ENCODE results near the gene UPF1.

UPF1 gene

GRCh38 chr19:18853755-18854427 is 22.1 kb downstream of the UPF1 start:
- H3K4me2 ChIP-seq (ENCODE audit: low read length): no peak overlapping the region
- H3K9ac ChIP-seq (ENCODE audit: low read depth, low read length): no peak overlapping the region
- no peaks in the 10 kb centered on the region for H3K9me3 ChIP-seq (replicated peaks; ENCODE audit: low read length)
- H3K36me3 ChIP-seq (ENCODE audit: insufficient read depth, low read length): peaks cover 88% of the 10 kb centered on the region
- H3K27me3 ChIP-seq (ENCODE audit: control insufficient read depth, insufficient read depth, low read length): no peaks in the 10 kb centered on the region
- H3K4me1 ChIP-seq (ENCODE audit: control insufficient read depth, insufficient read depth, low read length): peaks cover 12% of the 10 kb centered on the region
- H3K4me3 ChIP-seq (ENCODE audit: low read length): no peak overlapping the region

- Histone ChIP-seq H3K9me3 (replicated peaks; ENCODE audit: low read length) (no peaks in the 10 kb centered on the region), H3K9ac (ENCODE audit: low read depth, low read length) (no peak overlapping the region), H3K4me2 (ENCODE audit: low read length) (no peak overlapping the region), H3K4me3 (ENCODE audit: low read length) (no peak overlapping the region), H3K36me3 (ENCODE audit: insufficient read depth, low read length) (peaks cover 97% of the 10 kb centered on the region), H3K27me3 (ENCODE audit: control insufficient read depth, insufficient read depth, low read length) (no peaks in the 10 kb centered on the region), H3K4me1 (ENCODE audit: control insufficient read depth, insufficient read depth, low read length) (peaks cover 1% of the 10 kb centered on the region)
Measured at GRCh38 chr19:18854982-18855381, 23.2 kb downstream of the UPF1 start.

GRCh38 chr19:18855647-18856384 is 24.1 kb downstream of the UPF1 start:
- H3K4me2 ChIP-seq (ENCODE audit: low read length): no peak overlapping the region
- H3K36me3 ChIP-seq (ENCODE audit: insufficient read depth, low read length): peaks cover 97% of the 10 kb centered on the region
- H3K9me3 ChIP-seq (replicated peaks; ENCODE audit: low read length): no peaks in the 10 kb centered on the region
- H3K4me1 ChIP-seq (ENCODE audit: control insufficient read depth, insufficient read depth, low read length): no peaks in the 10 kb centered on the region
- H3K4me3 ChIP-seq (ENCODE audit: low read length): no peak overlapping the region
- no peaks in the 10 kb centered on the region for H3K27me3 ChIP-seq (ENCODE audit: control insufficient read depth, insufficient read depth, low read length)
- no peak overlapping the region for H3K9ac ChIP-seq (ENCODE audit: low read depth, low read length)

DNA sequence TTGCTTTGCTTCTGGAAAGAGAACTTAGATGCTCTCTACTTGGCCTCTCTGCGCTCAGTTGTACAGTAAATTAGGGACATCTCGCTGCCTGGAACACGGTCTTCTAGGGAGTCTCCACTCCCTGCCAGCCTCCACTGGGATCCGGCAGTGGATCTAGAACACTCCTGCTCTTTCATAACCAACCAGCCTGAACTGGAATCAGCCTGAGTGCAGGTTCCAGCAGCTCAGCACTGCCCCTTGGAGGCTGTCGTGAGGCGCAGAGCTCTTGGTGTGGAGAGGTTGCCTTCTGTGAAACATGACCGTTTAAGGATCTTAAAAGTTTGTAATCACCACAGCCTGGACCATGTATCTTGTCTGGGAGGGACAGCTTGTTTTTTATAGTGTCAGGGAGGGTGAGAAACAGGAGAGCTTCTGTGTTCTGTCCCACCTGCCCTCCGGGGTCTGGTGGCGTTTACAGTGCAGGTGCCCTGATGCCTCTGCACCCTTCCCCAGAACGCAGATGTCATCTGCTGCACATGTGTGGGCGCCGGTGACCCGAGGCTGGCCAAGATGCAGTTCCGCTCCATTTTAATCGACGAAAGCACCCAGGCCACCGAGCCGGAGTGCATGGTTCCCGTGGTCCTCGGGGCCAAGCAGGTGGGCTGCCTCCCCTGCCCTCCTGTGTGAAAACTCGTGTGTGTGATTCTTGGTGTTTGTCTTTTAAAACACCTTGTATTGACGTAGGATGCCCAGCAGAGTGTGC is 24.8 kb downstream of the UPF1 start:
- H3K4me3 ChIP-seq (ENCODE audit: low read length): no peak overlapping the region
- no peak overlapping the region for H3K4me2 ChIP-seq (ENCODE audit: low read length)
- no peak overlapping the region for H3K9ac ChIP-seq (ENCODE audit: low read depth, low read length)
- H3K36me3 ChIP-seq (ENCODE audit: insufficient read depth, low read length): peaks cover 97% of the 10 kb centered on the region
- H3K4me1 ChIP-seq (ENCODE audit: control insufficient read depth, insufficient read depth, low read length): no peaks in the 10 kb centered on the region
- H3K9me3 ChIP-seq (replicated peaks; ENCODE audit: low read length): no peaks in the 10 kb centered on the region
- no peaks in the 10 kb centered on the region for H3K27me3 ChIP-seq (ENCODE audit: control insufficient read depth, insufficient read depth, low read length)

- peaks cover 97% of the 10 kb centered on the region for H3K36me3 ChIP-seq (ENCODE audit: insufficient read depth, low read length)
- no peaks in the 10 kb centered on the region for H3K9me3 ChIP-seq (replicated peaks; ENCODE audit: low read length)
- H3K4me3 ChIP-seq (ENCODE audit: low read length): no peak overlapping the region
Measured at GRCh38 chr19:18857223-18857622, 25.5 kb downstream of the UPF1 start.

DNA sequence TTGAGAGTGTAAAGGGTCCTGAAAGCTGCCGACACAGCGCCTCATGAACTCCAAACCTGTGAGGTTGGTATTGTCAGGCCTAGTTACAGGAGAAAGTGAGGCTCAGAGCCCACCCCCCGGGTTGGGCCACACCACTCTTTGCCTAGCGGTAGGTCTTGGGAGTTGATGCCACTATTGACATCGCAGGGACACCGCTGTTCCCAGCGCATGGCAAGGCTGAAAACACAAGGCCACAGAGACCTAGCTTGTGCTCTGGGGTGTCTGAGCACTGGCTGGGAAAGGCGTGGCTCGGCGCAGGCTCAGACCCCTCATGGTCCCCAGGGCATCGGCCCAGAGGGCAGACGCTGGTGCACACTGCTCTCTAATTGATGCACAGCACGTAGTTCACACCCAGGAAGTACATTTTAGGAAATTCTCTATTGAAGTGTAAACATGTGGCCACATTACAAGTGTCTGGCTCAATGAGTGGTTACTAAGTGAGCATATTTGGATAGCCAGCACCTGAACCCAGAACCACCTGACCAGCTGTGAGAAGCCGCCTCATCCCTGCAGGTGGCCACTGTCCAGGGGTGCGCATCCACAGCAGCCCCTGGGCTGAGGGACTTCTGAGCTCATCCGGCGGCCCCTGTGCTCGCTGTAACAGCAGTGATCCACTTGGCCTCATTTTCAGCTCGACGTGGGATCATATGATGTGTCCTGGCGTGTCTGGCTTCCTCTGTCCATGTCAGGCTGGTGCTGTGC is 27.3 kb downstream of the UPF1 start:
- H3K4me2 ChIP-seq (ENCODE audit: low read length): no peak overlapping the region
- no peaks in the 10 kb centered on the region for H3K9me3 ChIP-seq (replicated peaks; ENCODE audit: low read length)
- no peak overlapping the region for H3K4me3 ChIP-seq (ENCODE audit: low read length)
- peaks cover 97% of the 10 kb centered on the region for H3K36me3 ChIP-seq (ENCODE audit: insufficient read depth, low read length)
- H3K4me1 ChIP-seq (ENCODE audit: control insufficient read depth, insufficient read depth, low read length): no peaks in the 10 kb centered on the region
- H3K9ac ChIP-seq (ENCODE audit: low read depth, low read length): no peak overlapping the region
- no peaks in the 10 kb centered on the region for H3K27me3 ChIP-seq (ENCODE audit: control insufficient read depth, insufficient read depth, low read length)

More at GRCh38 chr19:18857223-18857622, 25.5 kb downstream of the UPF1 start:
- Histone ChIP-seq H3K9ac (ENCODE audit: low read depth, low read length) (no peak overlapping the region), H3K4me2 (ENCODE audit: low read length) (no peak overlapping the region), H3K27me3 (ENCODE audit: control insufficient read depth, insufficient read depth, low read length) (no peaks in the 10 kb centered on the region), H3K4me1 (ENCODE audit: control insufficient read depth, insufficient read depth, low read length) (no peaks in the 10 kb centered on the region)

DNA sequence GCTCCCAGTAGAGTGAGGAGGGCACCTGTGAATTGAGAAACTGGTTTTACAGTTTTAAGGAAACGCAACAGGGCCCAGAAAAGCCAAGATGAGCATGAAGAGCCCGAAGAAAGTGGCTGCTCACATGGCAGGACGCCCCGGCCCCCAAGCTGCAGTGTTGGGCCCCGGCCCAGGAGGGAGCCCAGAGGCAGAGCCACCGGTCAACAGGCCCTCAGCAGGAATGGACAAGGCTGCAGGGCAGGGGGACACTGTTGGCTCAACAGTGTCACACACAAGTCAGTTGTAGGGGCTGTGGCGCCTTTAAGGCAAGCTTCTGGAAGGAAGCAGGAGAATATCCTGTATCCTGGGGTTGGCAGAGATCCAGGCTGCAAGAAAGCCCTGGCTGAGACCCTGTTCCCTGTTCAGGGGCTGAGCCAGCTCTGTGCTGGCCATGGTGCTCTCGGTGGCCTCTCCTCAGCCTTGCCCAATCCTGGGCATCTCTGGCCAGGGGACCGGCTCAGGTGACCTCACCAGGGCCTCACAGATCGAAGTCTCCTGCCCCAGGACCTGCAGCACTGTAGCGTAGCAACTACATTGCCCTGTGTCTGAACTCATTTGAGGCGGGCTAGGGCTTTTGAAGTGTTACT is 28.0 kb downstream of the UPF1 start:
- no peaks in the 10 kb centered on the region for H3K27me3 ChIP-seq (ENCODE audit: control insufficient read depth, insufficient read depth, low read length)
- H3K4me1 ChIP-seq (ENCODE audit: control insufficient read depth, insufficient read depth, low read length): no peaks in the 10 kb centered on the region
- no peak overlapping the region for H3K9ac ChIP-seq (ENCODE audit: low read depth, low read length)
- H3K4me2 ChIP-seq (ENCODE audit: low read length): no peak overlapping the region
- no peaks in the 10 kb centered on the region for H3K9me3 ChIP-seq (replicated peaks; ENCODE audit: low read length)
- no peak overlapping the region for H3K4me3 ChIP-seq (ENCODE audit: low read length)
- peaks cover 94% of the 10 kb centered on the region for H3K36me3 ChIP-seq (ENCODE audit: insufficient read depth, low read length)

DNA sequence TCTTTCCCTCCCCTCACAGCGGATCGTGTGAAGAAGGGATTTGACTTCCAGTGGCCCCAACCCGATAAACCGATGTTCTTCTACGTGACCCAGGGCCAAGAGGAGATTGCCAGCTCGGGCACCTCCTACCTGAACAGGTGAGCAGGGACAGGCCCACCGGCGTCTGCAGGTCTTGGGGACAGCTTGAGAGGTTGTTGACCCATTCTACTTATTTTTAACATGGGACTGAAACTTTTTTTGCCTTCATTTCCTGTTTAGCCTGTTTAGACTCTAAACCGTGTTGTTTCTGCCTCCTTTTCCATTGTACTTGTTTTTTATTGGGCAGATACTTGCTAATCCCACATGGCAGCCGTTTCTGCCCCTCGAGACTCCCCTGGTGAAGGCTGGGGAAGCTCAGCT is 28.5 kb downstream of the UPF1 start:
- no peaks in the 10 kb centered on the region for H3K4me1 ChIP-seq (ENCODE audit: control insufficient read depth, insufficient read depth, low read length)
- H3K4me3 ChIP-seq (ENCODE audit: low read length): no peak overlapping the region
- H3K4me2 ChIP-seq (ENCODE audit: low read length): no peak overlapping the region
- peaks cover 91% of the 10 kb centered on the region for H3K36me3 ChIP-seq (ENCODE audit: insufficient read depth, low read length)
- no peaks in the 10 kb centered on the region for H3K9me3 ChIP-seq (replicated peaks; ENCODE audit: low read length)
- H3K27me3 ChIP-seq (ENCODE audit: control insufficient read depth, insufficient read depth, low read length): no peaks in the 10 kb centered on the region
- no peak overlapping the region for H3K9ac ChIP-seq (ENCODE audit: low read depth, low read length)

DNA sequence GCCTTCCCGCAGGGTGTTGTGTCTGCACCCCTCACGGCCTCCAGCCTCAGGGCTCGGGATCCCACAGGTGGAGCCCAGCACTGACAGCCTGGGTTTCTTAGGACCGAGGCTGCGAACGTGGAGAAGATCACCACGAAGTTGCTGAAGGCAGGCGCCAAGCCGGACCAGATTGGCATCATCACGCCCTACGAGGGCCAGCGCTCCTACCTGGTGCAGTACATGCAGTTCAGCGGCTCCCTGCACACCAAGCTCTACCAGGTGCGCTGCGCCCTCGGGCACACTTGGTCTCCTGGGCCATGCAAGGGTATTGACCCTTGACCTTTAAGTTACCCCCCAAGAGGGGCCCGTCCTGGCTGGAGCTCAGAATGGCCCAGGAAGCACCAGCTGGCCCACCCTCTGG is 29.0 kb downstream of the UPF1 start:
- H3K27me3 ChIP-seq (ENCODE audit: control insufficient read depth, insufficient read depth, low read length): no peaks in the 10 kb centered on the region
- no peak overlapping the region for H3K9ac ChIP-seq (ENCODE audit: low read depth, low read length)
- H3K9me3 ChIP-seq (replicated peaks; ENCODE audit: low read length): no peaks in the 10 kb centered on the region
- no peak overlapping the region for H3K4me3 ChIP-seq (ENCODE audit: low read length)
- peaks cover 91% of the 10 kb centered on the region for H3K36me3 ChIP-seq (ENCODE audit: insufficient read depth, low read length)
- no peaks in the 10 kb centered on the region for H3K4me1 ChIP-seq (ENCODE audit: control insufficient read depth, insufficient read depth, low read length)
- H3K4me2 ChIP-seq (ENCODE audit: low read length): no peak overlapping the region

DNA sequence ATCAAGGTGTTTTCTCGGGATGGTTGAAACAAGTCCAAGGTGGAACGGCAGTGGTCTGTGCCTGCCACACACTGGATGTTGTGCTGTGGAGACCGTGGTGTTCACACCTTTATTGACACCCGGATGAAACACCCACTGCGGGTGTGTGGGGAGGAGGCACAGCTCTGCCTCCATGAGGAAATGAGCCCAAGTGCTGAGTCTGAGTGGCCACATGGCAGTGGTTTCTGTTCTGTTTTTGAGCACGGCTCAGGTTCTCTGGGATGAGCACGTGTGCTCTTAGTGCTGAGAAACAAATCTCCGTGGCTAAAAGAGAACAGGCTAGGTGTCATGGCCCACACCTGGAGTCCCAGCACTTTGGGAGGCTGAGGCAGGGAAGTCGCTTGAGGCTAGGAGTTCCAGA is 29.5 kb downstream of the UPF1 start:
- Histone ChIP-seq H3K4me2 (ENCODE audit: low read length) (no peak overlapping the region), H3K9me3 (replicated peaks; ENCODE audit: low read length) (no peaks in the 10 kb centered on the region), H3K4me1 (ENCODE audit: control insufficient read depth, insufficient read depth, low read length) (no peaks in the 10 kb centered on the region), H3K4me3 (ENCODE audit: low read length) (no peak overlapping the region), H3K27me3 (ENCODE audit: control insufficient read depth, insufficient read depth, low read length) (no peaks in the 10 kb centered on the region), H3K36me3 (ENCODE audit: insufficient read depth, low read length) (peaks cover 91% of the 10 kb centered on the region), H3K9ac (ENCODE audit: low read depth, low read length) (no peak overlapping the region)

DNA sequence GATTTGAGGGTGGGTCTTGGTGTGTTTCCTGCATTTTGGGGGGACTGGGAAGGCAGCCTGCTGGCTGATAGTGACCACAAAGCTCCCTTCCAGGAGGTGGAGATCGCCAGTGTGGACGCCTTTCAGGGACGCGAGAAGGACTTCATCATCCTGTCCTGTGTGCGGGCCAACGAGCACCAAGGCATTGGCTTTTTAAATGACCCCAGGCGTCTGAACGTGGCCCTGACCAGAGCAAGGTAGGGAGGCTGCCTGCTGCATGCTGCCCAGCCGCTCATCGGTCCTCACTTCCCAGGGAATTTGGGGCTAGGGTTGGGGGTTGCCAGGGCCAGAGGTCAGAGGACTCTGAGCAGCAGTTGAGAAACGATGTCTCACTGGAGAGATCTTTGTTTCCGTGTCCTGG is 30.2 kb downstream of the UPF1 start:
- Histone ChIP-seq H3K4me1 (ENCODE audit: control insufficient read depth, insufficient read depth, low read length) (no peaks in the 10 kb centered on the region), H3K9me3 (replicated peaks; ENCODE audit: low read length) (no peaks in the 10 kb centered on the region), H3K36me3 (ENCODE audit: insufficient read depth, low read length) (peaks cover 90% of the 10 kb centered on the region), H3K27me3 (ENCODE audit: control insufficient read depth, insufficient read depth, low read length) (no peaks in the 10 kb centered on the region), H3K9ac (ENCODE audit: low read depth, low read length) (no peak overlapping the region), H3K4me3 (ENCODE audit: low read length) (no peak overlapping the region), H3K4me2 (ENCODE audit: low read length) (no peak overlapping the region)
